NCI-H2196 (cell line): ENCODE data around the gene RNASEH2B.

Source experiments
- DNase-seq: peaks from one replicate; lab custom pipeline; 2025; ENCODE audit not compliant: unreplicated experiment; lab: John Stamatoyannopoulos, UW

Gene RNASEH2B, protein sequence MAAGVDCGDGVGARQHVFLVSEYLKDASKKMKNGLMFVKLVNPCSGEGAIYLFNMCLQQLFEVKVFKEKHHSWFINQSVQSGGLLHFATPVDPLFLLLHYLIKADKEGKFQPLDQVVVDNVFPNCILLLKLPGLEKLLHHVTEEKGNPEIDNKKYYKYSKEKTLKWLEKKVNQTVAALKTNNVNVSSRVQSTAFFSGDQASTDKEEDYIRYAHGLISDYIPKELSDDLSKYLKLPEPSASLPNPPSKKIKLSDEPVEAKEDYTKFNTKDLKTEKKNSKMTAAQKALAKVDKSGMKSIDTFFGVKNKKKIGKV

DNA sequence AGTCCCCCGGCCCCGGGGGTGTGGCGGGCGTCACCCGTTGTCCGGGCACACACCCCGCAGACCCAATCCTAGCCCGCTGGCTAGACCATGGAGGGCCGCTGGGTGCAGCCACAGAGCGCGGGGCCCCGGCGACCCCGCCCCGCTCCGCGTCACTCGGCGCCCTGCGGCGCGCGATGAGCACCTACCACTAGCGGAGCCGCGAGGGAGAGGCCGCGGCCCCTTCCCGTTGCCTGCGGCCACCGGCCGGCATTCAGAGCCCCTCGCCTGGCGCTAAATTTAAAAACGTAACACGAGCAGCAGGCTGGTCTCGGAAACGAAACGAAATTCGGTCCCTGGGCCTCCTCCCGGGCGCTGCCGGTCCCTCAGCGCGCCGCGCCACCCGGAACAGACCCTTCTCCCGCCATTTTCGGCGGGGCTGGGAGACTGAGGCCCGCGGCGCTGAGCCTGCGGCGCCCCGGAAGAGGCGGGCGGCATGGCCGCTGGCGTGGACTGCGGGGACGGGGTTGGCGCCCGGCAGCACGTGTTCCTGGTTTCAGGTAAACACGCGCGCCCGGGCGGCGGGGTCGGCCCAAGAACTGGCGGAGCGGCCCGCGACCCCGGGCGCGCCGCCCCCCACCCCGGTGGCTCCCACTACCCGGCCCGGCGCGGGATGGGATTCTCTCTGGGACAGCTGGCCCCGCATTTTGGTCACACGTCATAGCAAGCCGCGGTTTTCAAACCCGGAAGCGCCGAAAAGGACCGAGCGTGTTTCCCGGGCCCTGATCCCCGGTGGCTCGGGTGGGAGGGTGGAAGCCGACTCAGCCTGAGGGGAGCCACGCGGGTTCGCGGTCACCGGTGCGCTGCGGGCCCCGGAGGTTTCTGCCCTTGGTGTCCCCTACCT, at the start of gene RNASEH2B:
Gene RNASEH2B (plus strand): TSS at position 187 of the 880 bp plus-strand sequence. CDS start 286 bp downstream, at position 473.
- DNase-seq: peak; percentile 60

DNA sequence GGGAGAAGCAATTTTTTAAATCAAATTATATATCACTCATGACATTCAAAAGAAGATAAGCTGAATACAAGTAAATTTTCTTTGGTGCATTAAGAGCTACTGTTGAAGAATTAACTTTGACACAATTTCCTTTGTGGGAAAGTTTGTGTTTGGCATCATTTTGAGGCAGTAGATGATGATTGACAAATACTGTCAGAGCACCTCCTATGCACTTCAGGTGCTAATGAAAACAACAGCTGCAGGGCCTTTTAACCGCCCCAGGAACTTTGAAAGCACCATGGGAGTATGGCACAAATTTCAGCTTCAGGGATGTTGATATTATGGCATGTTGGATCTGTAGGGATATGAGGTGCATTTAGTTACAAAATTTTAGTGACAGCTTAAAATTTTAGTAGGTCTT, 45.1 kb upstream of the RNASEH2B start:
- DNase-seq: no peak

DNA sequence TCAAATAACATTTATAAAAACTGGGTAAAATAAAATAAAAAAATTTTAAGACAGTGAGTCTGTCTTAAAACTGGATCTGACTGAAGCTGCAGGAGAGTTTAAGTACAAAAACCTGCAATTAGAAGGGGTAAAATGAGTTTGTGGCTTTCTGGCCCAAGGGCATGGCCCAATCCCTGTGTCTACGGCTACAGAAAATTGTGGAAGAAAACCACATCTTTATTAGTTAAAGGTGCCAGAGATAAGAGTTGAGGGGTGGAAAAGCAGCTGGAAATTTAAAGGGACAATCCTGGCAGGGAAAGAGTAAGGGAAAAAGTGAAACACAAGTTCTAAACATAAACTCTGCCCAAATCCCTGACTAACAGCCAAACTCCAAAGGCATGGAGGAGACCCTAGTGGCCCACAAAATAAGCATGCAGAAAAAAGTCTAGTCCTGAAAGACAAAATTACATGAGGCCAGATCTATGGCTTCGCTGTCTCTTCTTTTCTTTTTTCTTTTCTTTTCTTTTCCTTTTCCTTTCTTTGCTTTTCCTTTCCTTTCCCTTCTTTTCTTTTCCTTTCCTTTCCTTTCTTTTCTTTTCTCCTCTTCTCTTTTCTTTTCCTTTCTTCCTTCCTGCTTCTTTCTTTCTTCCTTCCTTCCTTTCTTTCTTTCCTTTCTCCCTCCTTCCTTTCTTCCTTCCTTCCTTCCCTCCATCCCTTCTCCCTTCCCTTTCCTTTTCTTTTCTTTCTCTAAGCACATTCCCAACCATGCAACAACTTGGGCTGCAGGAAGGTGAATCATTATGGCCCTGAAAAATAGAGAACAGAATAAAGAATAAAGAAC, 42.6 kb upstream of the RNASEH2B start:
- no peak for DNase-seq

DNA sequence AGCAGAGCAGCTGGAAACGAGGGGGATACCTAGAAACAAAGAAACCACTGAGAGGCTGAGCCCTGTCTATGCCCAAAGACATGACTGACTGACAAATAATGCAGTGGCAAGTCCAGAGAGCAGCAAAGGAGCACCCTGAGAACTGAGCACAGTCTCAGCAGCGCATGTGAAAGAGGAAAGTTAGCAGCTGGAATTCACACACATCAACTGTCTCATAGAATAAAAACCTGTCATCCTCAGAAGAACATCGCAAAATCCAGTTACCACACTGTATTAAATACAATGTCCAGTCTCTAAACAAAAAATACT, 42.0 kb upstream of the RNASEH2B start:
- no peak for DNase-seq

DNA sequence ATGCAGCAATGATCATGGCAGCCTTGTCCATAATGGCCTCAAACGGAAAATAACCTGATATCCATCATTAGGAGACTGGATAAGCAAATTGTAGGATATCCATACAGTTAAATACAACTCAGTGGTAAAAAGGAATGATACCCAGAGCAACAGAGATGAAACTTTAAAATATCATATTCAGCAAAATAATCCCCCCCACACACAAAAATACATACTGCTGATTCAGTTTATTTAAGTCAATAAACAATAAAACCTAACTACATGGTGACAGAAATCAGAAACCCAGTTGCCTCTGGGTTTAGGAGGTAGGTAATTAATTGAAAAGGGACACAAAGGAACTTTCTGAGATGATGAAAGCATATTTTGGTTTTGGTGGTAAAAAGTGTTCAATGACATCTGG, 38.2 kb upstream of the RNASEH2B start:
- DNase-seq: no peak

DNA sequence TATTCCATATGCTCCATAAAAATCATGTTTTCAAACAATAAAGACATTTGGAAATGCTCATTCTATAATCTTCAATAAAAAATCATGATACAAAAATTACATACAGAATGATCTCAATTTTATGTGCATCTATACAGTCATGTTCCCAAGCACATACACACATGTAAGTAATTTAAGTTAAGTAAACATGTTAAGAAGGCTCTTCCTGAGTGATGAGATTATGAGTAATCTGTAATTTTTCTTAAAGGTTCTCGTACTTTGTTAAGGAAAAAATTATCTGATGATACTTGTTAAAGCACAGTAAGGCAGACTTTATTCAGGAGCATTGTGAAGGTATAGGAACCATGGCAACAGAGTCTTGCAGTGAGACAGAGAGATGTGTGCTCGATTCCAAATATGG, 36.1 kb upstream of the RNASEH2B start:
- DNase-seq: no peak

DNA sequence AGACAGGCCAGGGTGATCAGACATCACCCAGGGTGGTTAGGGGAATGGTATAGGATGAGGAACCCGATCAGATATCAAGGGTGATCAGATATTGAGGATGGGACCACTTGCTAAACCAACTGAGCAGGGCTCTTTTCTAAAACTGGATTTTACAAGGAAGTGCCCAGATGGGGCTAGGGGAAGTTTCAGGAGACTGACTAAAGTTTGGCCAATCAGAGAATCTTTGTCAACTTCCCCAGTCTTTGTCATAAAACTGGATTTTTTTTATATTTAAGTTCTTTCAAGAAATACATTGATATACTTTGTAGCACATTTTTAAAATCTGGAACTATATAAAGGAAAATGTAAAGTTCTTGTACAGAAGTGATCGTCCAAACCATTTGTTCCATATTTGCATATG, 35.6 kb upstream of the RNASEH2B start:
- no peak for DNase-seq

DNA sequence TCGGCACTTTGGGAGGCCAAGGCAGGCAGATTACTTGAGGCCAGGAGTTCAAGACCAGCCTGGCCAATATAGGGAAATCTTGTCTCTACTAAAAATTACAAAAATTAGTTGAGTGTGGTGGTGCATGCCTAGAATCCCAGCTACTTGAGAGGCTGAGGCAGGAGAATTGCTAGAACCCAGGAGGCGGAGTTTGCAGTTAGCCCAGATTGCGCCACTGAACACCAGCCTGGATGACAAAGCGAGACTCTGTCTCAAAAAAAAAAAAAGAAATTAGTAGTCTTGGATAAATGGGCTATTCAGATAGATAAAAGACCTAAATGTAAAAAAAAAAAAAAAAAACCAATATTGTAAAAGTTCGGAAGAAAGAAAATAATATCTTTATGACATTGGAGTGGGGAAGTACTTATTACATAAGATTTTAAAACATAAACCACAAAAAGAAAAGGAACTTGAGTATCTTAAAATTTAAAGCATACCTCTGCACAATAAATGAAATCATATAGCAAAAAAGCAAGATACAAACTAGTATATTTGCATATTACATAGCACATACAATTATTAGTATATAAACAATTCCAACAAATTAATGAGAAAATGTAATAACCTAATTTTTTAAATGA, 26.7 kb upstream of the RNASEH2B start:
- DNase-seq: no peak

DNA sequence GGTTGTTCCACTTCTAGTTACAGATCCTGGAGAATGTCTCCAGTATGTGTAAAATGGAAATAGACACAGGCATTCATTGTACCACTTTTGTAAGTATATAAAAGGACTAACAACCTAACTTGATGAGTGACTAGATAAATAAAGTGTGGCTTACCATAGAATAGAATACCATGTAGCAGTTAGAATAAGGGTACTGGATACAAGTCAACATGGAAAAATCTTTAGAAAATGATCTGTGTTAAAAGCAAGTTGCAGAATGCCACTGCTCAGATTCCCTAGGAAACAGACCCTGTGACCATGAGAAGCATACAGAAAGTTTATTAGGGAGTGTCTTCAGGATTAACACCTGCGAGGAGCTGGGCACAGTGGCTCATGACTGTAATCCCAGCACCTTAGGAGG, 25.9 kb upstream of the RNASEH2B start:
- no peak for DNase-seq

DNA sequence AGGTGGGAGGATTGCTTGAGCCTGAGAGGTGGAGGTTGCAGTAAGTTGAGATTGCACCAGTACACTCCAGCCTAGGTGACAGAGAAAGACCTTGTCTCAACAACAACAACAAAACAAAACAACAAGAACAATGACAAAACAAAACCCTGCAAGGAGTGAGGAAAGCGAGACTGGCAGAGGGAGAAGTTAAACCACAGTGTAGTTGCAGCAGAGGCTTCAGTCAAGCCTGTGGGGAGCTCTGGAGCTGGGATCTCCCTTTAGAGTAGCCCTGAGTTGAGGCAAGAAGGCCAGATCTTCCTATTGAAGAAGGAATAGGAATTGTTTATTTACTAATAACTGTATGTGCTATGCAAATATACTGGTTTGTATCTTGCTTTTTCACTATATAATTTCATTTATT, 25.3 kb upstream of the RNASEH2B start:
- no peak for DNase-seq

DNA sequence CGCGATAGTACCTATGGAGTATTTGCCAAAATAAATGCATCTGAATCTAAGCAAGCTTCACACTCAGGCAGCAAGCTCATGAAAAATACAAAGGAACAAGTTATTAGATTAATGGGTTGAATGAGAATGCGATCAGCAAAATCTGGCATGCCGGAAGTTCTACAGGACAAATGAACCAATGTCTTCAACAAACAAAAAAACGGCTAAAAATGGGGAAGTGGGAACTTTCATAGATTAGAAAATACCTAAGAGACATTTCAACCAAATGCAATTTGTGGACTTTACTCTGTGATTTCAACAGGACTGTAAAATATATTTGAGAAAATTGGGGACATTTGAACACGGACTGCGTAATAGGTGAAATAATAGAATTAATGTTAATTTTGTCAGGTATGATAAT, 22.4 kb upstream of the RNASEH2B start:
- no peak for DNase-seq

DNA sequence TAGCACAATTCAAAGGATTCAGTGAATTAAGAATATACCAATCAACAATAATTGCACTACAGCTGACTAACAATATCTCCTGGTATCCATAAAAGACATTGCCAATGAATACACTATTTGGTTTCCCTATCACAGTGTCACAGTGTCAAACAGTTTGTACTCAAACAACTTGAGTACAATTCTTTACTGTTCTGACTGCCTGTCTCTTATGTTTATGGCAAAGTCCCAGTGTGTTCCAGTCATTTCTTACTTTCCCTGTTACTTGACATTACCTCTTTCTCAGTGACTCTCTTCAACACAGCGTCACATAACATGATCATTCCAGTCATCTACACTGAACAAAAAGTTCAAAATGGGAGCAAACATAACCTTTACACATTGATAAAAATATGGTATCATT, 21.2 kb upstream of the RNASEH2B start:
- DNase-seq: no peak

DNA sequence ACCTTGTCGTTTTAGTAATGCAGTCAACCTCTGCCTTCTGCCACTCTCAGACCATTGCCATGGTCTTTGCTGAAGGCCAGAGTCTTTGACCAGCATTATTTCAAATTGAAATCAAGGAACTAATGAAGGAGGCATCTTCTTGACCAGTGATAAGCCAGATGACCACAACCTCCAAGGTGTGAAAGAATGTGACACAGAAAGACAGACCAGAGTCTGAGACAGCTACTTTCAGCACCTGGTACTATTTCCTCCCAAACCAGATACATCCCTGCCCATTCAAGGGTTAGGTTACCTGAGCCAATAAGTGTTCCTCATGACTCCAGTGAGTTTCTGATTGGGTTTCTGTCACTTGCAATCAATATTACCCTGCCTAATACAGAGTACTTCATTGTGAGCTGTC, 20.3 kb upstream of the RNASEH2B start:
- no peak for DNase-seq

DNA sequence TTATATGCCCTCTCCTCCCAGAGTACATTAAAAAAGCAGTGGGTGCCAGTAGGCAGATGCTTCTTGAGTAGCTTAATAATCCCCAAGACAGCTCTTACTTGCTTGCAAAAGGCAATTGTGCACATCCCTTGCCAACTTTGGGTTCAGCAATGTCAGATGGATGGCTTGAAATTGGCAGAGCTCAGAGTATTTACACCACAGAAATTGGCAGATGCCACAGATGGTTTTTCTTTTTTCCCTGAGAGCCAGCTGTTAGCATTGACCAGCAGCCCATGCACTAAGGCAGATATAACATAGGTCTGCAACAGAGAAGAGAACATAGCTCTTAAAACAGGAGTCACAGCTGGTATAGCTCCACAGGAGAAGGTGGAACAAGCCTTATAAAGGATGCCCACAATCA, 18.4 kb upstream of the RNASEH2B start:
- DNase-seq: no peak

DNA sequence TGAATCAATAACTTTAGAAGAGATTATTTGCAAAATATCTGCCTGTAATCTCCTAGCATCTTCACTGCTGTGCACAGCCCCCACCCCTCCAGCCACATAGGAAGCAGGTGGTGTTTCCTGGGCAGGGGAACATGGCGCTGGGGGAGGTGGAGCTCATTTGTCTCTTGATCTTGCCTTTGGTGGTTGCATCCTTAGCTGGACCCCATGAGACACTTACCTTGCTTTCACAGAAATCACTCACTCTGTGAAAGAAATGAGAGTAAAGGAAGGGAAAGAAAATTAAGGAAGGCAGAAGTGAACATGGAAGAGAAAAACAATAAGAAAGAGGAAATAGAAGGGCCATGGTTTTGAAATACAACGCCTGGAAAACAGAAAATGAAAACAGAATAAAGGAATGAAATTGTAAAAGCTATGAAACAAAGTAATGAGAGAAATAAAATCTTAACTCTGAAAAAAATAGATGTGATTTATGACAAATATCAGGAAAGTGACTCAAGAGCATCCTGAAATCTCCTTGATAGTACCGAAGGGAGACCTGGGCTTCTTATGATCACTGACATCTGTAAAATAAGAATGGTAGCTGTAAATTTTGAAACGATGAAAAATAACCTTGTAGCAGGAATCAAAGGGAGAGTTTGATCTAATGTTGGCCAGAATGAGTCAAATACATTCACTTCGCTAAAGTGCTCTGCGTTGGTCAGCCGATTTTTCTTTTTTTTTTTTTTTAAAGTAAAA, 17.2 kb upstream of the RNASEH2B start:
- no peak for DNase-seq

DNA sequence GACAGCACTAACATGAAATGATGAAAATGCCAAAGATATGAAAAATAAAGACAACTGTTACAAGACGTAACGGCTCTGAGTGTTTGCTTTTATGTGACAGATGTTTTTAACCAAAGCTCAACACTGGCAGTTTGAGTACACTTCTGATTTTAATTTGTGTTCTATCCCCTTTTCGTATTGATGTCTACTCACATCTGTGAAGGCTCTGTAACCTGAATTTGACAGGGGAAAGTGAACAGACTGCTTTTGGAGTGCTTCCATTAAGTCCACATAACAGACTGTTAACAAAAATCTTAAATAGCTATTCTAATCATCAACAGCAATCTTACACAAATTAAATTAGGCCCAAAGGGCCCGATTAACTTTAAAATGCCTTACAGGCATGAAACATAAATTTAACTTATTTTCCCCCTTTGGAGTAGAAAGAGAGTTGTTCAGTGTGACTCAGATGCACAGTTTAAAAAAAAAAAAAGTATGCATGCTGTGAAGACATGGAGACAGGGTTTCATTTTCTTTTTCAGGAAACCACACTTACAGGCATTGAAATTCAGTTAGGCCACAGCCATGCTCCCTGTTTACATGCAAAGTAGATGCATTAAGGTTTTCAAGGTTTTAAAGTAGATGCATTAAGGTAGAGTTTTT, 16.3 kb upstream of the RNASEH2B start:
- DNase-seq: no peak

DNA sequence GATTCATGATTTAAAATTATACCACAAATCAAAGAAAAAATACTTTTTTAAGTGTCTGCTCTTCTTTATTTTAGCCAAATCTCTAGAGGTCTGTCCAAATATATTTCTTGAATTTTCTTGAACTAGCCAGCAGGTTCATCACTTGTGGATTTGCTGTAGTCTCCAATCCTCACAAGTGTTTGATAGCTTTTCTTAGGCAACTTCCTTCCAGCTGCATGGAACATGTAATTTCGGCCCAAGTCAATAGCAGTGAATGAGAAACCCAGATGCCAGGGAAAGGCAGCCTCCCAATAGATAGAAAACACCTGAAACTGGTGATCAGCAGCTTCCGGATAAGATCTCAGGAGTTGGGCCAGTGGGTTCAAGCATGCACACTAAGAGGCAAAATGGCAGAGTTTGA, 15.6 kb upstream of the RNASEH2B start:
- no peak for DNase-seq

DNA sequence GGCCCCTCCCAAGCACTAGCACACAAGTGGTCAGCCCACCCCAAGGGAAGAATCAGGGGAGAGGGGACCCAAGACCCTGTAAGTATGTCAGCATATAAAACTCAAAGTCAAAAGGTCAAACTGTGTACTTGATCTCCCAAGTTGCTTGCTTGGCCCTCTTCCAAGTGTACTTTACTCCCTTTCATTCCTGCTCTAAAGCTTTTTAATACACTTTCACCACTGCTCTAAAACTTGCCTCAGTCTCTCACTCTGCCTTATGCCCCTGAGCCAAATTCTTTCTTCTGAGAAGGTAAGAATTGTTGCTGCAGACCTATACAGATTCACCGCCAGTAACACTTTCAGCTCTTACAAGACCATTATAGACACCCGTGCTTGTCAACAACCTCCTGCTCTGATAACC, 15.1 kb upstream of the RNASEH2B start:
- DNase-seq: no peak

DNA sequence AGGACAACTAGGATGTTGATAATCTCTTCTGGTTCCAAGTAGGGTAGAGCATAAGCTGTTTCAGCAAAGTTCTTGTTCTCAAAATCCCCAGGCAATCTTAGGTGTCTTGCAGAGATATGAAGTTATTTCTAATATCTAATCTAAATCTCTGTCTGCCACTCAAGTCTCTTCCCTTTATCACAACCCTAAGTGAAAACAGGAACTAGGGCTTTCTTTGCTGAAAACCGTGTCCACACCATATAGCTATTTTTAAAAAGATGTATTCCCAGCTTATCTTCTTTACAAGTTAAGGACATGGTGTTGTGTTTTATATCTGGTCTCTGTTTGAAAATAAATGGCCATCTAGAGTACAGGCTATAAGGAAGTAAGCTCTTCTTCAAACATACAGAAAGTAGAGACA, 11.3 kb upstream of the RNASEH2B start:
- DNase-seq: no peak

DNA sequence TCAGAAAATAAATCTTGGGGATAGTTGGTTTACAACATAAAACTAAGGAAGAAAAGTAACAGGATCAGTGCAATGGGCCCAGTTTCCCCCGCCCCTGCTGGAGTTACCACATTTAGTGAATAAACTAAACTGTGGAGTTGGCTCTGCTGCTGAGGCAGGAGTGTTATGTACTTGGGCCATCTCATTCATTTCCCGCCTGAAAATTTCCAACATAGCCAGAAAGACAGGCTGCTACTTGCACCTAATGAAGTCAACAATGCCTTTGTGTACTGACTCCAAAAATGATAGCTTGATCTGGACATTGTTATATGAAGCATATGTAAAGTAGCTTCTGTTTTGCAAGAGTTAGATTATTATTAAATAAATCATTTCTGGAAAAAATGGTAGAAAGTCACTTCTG, 7.9 kb upstream of the RNASEH2B start:
- DNase-seq: no peak
